Coronary artery (tissue), 2 donors: ENCODE data around the gene BTN1A1.
A peak's percentile ranks its signal among the peaks of the same experiment; 100 is the strongest.

ENCODE experiments used
- DNase-seq: peaks from one replicate; pipeline ENCODE4 v3.0.0-alpha.2; 2017; ENCODE audit warnings: low spot score
- H3K27ac ChIP-seq, 2 donors: fragments of 200-600 bp; sonication (generic); one replicate each; pipeline ENCODE4 v1.5.1; 2016 to 2019
- H3K4me3 ChIP-seq: fragments of 200-600 bp; sonication (generic); 2 replicates; pipeline ENCODE4 v1.5.1; 2016; ENCODE audit warnings: mild to moderate bottlenecking, moderate library complexity
- TF ChIP-seq, protein P1 (sequence below): fragments of 200-600 bp; sonication (generic); IDR thresholded peaks from one replicate; pipeline ENCODE4 v1.5.1; 2019; ENCODE audit warnings: antibody characterized with exemption

BTN1A1 gene

DNA sequence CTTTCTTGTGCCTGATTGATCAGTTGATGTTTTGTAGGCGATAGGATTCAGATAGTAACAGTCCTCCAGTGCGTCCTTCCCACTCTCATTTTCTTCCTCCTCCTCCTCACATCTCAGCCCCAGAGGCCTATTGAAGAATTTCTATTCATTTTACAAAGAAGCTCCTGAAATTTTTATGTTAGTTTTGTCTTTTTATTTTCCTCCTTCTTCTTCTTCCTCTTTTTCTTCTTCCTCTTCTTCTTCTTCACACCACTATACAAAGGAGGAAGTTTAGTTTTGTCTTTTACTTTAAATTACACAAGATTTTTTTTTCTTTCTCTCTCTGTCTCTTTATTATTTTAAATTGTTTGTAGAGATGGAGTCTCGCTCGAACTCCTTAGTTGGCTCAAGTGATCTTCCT is 23.2 kb upstream of the BTN1A1 start:
- TF ChIP-seq, protein P1, sequence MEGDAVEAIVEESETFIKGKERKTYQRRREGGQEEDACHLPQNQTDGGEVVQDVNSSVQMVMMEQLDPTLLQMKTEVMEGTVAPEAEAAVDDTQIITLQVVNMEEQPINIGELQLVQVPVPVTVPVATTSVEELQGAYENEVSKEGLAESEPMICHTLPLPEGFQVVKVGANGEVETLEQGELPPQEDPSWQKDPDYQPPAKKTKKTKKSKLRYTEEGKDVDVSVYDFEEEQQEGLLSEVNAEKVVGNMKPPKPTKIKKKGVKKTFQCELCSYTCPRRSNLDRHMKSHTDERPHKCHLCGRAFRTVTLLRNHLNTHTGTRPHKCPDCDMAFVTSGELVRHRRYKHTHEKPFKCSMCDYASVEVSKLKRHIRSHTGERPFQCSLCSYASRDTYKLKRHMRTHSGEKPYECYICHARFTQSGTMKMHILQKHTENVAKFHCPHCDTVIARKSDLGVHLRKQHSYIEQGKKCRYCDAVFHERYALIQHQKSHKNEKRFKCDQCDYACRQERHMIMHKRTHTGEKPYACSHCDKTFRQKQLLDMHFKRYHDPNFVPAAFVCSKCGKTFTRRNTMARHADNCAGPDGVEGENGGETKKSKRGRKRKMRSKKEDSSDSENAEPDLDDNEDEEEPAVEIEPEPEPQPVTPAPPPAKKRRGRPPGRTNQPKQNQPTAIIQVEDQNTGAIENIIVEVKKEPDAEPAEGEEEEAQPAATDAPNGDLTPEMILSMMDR: no peak
- peak overlapping the region; percentile 59 to 63 for H3K27ac ChIP-seq
- no peak overlapping the region for H3K4me3 ChIP-seq
- DNase-seq: no peak

DNA sequence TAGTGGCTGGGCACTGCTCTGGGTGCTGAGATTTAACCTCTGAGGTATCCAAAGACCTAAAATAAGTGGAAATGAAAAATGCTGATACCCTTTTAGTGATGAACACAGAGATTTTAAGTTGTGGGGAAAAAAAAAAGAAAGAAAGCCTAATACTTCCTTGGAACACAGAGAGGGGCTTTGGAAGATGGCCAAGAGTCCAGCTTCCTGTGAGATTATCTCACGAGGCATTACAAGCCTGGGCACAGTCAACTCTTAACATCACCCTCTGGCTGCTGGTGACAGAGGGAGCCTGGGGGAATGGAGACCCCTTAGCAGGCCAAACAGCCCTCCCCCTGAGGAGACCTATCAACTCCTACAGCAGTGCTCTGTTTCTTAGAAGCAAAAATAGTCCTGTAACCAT is 22.7 kb upstream of the BTN1A1 start:
- TF ChIP-seq, protein P1: no peak
- no peak for DNase-seq
- Histone ChIP-seq H3K4me3 (no peak overlapping the region), H3K27ac (peak overlapping the region; percentile 57 to 63)

DNA sequence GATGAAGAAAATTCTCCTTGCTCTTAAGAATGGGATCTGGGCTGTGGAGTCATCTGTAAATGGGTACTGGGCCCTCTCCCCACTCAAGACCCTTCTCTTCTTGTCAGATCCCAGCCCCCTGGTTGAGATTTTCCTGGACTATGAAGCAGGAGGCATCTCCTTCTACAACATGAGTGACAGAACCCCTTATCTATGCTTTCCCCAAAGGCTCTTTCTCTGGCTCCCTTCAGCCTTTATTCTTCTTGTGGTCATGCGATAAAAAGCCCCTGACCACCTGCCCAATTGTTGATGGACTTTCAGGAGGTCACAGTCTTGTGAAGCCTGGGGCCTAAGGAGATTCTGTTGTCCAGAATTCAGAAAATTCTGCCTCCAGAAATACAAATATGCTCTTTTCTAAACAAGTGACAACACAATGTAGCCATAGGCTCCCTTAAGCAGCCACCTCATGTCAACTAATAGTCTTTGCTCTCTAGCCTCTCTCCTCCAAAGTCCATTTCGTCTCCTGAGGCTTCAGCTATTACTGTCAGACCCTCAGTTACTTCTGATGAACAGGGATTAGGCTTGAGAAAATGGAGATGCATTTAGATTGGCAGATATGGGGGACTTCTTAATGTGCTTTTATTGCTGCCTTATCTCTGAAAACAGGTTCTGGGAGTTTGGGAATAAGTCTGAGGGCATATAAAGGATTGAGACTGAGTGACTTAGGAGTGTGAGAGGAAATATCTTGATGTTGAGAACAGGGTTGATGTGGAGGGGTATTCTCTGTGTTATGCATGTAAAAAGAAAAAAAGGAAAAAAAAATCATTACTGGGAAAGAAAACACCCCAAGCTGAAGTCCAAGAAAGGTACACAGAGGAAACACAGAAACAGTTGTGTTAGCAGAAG is 21.8 kb upstream of the BTN1A1 start:
- H3K4me3 ChIP-seq: no peak overlapping the region
- TF ChIP-seq, protein P1: no peak
- no peak for DNase-seq
- peak overlapping the region; percentile 57 to 63 for H3K27ac ChIP-seq

DNA sequence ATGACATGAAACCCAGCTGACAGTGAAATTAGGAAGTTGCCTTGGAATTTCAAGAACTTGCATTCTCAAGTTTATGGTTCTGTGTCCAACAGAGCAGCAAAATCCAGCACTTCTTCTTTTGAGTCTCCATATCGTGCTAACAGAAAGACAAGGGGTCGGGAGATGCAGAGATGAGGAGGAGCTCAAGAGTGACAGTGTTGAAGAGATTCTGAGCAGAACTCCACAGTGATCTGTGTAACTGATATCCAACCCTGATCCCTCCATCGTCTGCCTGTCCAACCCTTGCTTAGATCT is 21.2 kb upstream of the BTN1A1 start:
- Histone ChIP-seq H3K4me3 (no peak overlapping the region), H3K27ac (peak overlapping the region in 1 of 2 donors; percentile 48)
- no peak for DNase-seq
- TF ChIP-seq, protein P1: no peak

DNA sequence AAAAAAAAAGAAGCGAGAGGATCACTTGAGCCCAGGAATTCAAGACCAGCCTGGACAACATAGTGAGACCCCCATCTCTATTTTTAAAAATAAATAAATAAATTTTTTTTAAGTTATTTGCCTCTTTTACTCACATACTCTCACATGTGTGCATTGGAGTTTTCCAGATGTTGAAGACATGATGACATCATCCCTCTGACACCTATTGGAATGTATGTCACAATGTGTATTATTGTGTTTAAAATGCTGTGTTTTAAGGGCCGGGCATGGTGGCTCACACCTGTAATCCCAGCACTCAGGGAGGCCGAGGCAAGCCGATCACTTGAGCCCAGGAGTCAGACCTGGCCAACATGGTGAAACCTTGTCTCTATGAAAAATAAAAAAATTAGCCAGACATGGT is 17.8 kb upstream of the BTN1A1 start:
- DNase-seq: no peak

DNA sequence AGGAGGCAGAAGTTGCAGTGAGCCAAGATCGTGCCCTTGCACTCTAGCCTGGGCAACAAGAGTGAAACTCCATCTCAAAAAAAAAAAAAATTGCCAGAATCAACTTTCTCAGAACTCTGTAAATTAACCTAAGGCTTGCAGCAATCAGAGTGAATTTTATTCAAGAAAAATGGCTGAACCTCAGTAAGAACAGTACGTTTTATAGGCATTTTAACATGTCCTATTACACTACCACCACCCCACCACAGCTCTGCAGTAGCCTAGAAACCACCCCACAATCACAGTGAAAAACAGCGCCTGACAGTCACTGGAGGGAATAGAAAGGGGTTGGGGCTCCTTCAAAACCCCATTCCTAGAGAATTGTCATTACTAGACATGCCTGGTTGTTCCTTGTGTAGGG is 16.4 kb upstream of the BTN1A1 start:
- no peak for DNase-seq
- TF ChIP-seq, protein P1: no peak
- no peak overlapping the region for H3K4me3 ChIP-seq
- H3K27ac ChIP-seq: no peak overlapping the region

More for the DNA sequence above, 17.8 kb upstream of the BTN1A1 start:
- TF ChIP-seq, protein P1: no peak
- Histone ChIP-seq H3K27ac (no peak overlapping the region), H3K4me3 (no peak overlapping the region)

DNA sequence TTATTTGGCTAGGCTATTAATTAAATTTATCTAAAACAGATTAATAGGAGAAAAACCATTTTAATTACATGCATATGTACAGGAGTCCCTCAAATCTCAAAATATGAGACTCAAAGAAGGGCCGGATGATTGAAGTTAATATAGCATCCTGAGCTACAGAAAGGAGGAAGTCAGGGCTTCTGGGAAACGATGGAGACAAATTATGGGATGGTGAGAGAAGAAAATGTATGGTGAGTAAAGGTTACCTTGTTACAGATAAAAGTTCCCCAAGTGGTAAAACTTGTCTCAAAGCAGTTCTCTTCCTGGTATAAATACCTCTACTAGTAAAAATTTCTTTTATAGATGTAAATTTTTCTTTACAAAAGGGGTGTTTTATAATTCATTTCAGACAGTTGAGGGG is 15.9 kb upstream of the BTN1A1 start:
- no peak for DNase-seq
- TF ChIP-seq, protein P1: no peak

More for the DNA sequence above, 15.9 kb upstream of the BTN1A1 start:
- Histone ChIP-seq H3K27ac (no peak overlapping the region), H3K4me3 (no peak overlapping the region)
